Pancreas (tissue), 10 donors: ENCODE results near the gene RNF224. TPM values are rescaled to one million over a fixed set of nuclear protein-coding genes. Genes with fewer than 3 reads are reported as not detected.
A peak's percentile ranks its signal among the peaks of the same experiment; 100 is the strongest.

Experiments used
- ATAC-seq, 4 donors: fragments of 200-7000 bp; cut with Tn5 transposase; one replicate each; pipeline versions ENCODE4 v1.8.0 to v1.9.1; 2020; ENCODE audit warnings: mild to moderate bottlenecking in 4 of 4, moderate library complexity in 4 of 4
- DNase-seq, 6 donors: peaks; one replicate each; pipeline ENCODE4 v3.0.0-alpha.2; 2020
- FAIRE-seq: peaks from 2 replicates; lab custom pipeline; 2012; peaks lifted over from hg19 to GRCh38; lab: Jason Lieb, UNC
- H3K27ac ChIP-seq, 4 donors: fragments of 200-600 bp; sonication (generic); 1 replicate in 3 of 4; 2 replicates in 1 of 4; pipeline versions ENCODE4 v1.5.0 to v1.8.0; 2020
- H3K27me3 ChIP-seq, 4 donors: fragments of 200-600 bp; one replicate each; pipeline ENCODE4 v1.8.0; 2021
- H3K36me3 ChIP-seq, 3 donors: fragments of 200-600 bp; sonication (generic) in 1 of 3; one replicate each; pipeline versions ENCODE4 v1.5.0 to v1.8.0; 2020 to 2021
- H3K4me1 ChIP-seq, 3 donors: fragments of 200-600 bp; one replicate each; pipeline ENCODE4 v1.8.0; 2021
- H3K4me3 ChIP-seq, 4 donors: fragments of 200-600 bp; sonication (generic) in 2 of 4; one replicate each; pipeline versions ENCODE4 v1.5.0 to v1.8.0; 2020 to 2021
- H3K9me3 ChIP-seq, 4 donors: fragments of 200-600 bp; one replicate each; pipeline ENCODE4 v1.8.0; 2021
- CTCF ChIP-seq, 4 donors: fragments of 200-600 bp; sonication (generic) in 3 of 4; IDR thresholded peaks; one replicate each; pipeline versions ENCODE4 v1.5.0 to v1.8.0; 2021; ENCODE audit warnings: antibody characterized with exemption in 4 of 4
- WGBS, 2 donors: extraction: QIAGEN DNeasy Blood & Tissue Kit; methylation state at CpG; one replicate each; pipeline ENCODE4 v1.1.7; 2013; 5-methylcytosine and 5-hydroxymethylcytosine counted together
- intact Hi-C, 3 donors: fragments of 100-400 bp; cut with DNase I; formaldehyde crosslinking; loops; one replicate each; pipeline versions ENCODE4 v1.11.1 to v1.14.2; 2022
- polyA plus RNA-seq, 2 donors: library from polyadenylated mRNA; stranded (reverse); fragments of 200-250 nt; gene quantifications; one replicate each; pipeline ENCODE4 v1.2.3, GENCODE V29; 2013
- total RNA-seq, 6 donors: library from RNA; stranded (reverse); fragmentation: NEBNext Ultra II Directional in 4 of 6; extraction: Animal tissue kit (Norgen Biotek cat#: 25700) in 4 of 6; gene quantifications; one replicate each; pipeline versions ENCODE4 v1.2.1 to v1.2.4, GENCODE V29; 2021 to 2023
- donor health status: healthy with polysubstance abuse.
- donor health status: DM: no; HTN: no; CAD: no; lungs with moderate emphysema.
- donor health status: DM: no; HTN: no; CAD: no.
- donor health status: control.
- donor health status: control.
- donor health status: Bipolar disorder and iron deficiency.
- donor health status: DM: yes; HTN: yes; CAD: no.
- donor health status: DM: no; HTN: no; CAD: no.
- donor health status: DM: no; HTN: no; CAD: no.
- donor health status: DM: yes; HTN: yes; CAD: no.

RNF224 gene
- total and polyA plus RNA-seq, 8 donors: 0.09 to 0.61 (median 0.61) TPM; not detected in 5

DNA sequence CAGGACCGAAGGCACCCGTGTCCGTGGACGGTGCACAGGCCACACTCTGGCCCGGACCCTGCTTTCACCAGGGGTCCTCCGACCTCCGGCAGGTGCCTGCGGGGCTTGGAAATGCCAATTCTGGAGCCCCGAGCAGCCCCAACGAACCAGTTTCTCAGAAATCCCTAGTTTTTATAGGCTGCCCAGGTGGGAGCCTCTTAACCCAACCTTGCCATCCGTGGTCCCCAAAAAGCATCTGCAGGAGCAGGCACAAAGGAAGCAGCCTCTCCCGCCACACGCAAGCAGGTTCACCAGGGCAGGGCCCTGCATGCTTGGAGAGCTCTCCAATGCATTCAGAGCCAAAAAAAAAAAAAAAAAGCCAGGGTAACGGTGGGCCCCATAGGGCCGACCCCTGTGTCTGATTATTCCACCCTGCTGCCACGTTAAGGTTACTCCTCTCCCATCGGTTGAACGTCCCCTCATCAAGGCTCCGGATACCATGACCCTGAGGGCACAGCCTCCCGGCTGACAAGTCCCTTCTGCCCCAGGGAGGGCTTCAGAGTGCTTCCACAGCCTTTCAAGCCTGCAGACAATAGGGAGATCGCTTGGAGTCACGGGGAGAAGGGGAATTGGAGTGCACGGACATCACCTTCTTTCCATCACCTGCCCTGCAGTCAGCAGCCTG, 26.0 kb upstream of the RNF224 start:
- peaks cover 15 to 31% (median 17%) of the 10 kb centered on the region in 3 donors for H3K4me1 ChIP-seq
- intact Hi-C loops: no loop called here

DNA sequence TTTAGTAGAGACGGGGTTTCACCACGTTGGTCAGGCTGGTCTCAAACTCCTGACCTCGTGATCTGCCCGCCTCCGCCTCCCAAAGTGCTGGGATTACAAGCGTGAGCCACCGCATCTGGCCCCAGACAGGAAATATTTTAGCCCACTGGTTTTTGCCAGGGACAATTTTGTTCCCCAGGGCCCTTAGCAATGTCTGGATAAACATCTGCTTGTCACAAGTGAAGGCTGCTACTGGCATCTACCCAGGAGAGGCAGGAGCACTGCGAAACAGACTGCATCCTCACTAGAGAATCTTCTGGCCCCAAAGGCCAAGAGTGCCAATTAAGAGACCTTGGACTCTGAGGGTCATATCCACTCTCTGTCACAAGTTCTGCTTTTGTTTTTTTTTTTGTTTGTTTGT, 24.3 kb upstream of the RNF224 start:
- ATAC-seq (no peak), FAIRE-seq (no peak), DNase-seq (no peak)
- TF ChIP-seq CTCF (IDR thresholded peaks at IDR 0.05): no peak
- Histone ChIP-seq H3K4me1 (peaks cover 19 to 38% (median 22%) of the 10 kb centered on the region in 3 donors), H3K27ac (no peak overlapping the region), H3K4me3 (no peak overlapping the region), H3K9me3 (no peaks in the 10 kb centered on the region), H3K36me3 (no peaks in the 10 kb centered on the region), H3K27me3 (no peaks in the 10 kb centered on the region)
- 77% methylated on average over 8 of the region's 8 CpGs for WGBS, 2 donors
- intact Hi-C loops: no loop called here

More for the DNA sequence above, 26.0 kb upstream of the RNF224 start:
- ATAC-seq (no peak), DNase-seq (no peak), FAIRE-seq (no peak)
- Histone ChIP-seq H3K27ac (peak overlapping the region; percentile 73 to 86 (median 82)), H3K36me3 (no peaks in the 10 kb centered on the region), H3K9me3 (no peaks in the 10 kb centered on the region), H3K4me3 (peak overlapping the region; percentile 36 to 80 (median 48)), H3K27me3 (no peaks in the 10 kb centered on the region)
- 13 to 16% methylated on average over 23 of the region's 23 CpGs for whole genome bisulfite sequencing, 2 donors
- TF ChIP-seq CTCF (IDR thresholded peaks at IDR 0.05): no peak

- Histone ChIP-seq H3K4me1 (peaks cover 19 to 38% (median 22%) of the 10 kb centered on the region in 3 donors), H3K27me3 (no peaks in the 10 kb centered on the region), H3K36me3 (no peaks in the 10 kb centered on the region), H3K4me3 (peak overlapping the region; percentile 65 to 97 (median 88)), H3K27ac (peak overlapping the region; percentile 74 to 88 (median 81)), H3K9me3 (no peaks in the 10 kb centered on the region)
- FAIRE-seq: no peak
- TF ChIP-seq CTCF (IDR thresholded peaks at IDR 0.05): no peak
- no peak for ATAC-seq
- intact Hi-C loops: no loop called here
- 5 to 7% methylated on average over 21 of the region's 21 CpGs for WGBS, 2 donors
- DNase-seq: peak in 2 of 6 donors; percentile 37 to 55
Observed at GRCh38 chr9:137204731-137205125, 22.6 kb upstream of the RNF224 start.

- Histone ChIP-seq H3K4me3 (peak within 1 kb of the TSS; percentile 65 to 97 (median 88)), H3K9me3 (no peaks in the 10 kb centered on the region), H3K27me3 (no peaks in the 10 kb centered on the region), H3K36me3 (no peaks in the 10 kb centered on the region), H3K4me1 (peaks cover 19 to 38% (median 22%) of the 10 kb centered on the region in 3 donors), H3K27ac (peak within 1 kb of the TSS; percentile 74 to 88 (median 81))
- WGBS, 2 donors: 0% methylated on average over 60 to 98 of the region's 98 CpGs
- peak; percentile 86 to 99 (median 92) for DNase-seq
- ATAC-seq: peak; percentile 57 to 78 (median 66)
- no peak for FAIRE-seq
- no peak for TF ChIP-seq CTCF (IDR thresholded peaks at IDR 0.05)
- intact Hi-C loops: no loop called here
Observed at GRCh38 chr9:137205126-137206069, 21.9 kb upstream of the RNF224 start, which contains the start of the genes NDOR1 and TMEM203. NDOR1 (plus strand) TSS chr9:137205700; CDS start chr9:137205778, 78 bp downstream. TMEM203 (minus strand) TSS chr9:137205648; CDS start chr9:137205414, 234 bp downstream.
